ENCODE data around the gene ZNF418.
"Not testable (repeated sequence)": the region's sequence is repeated elsewhere in the genome, so short reads cannot be mapped to it uniquely, and the experiment has no call there.

Gene ZNF418

GRCh38 chr19:57888560-57889231, 46.5 kb downstream of the ZNF418 start, which contains the start of gene ZNF814:
TSS of gene ZNF814 (minus strand) at chr19:57889037. CDS start at chr19:57888802, 235 bp downstream.
- Histone ChIP-seq H3K4me1 (ENCODE audit: insufficient read depth, low read length) (peaks cover 28% of the 10 kb centered on the region), H3K9me3 (ENCODE audit: insufficient read depth, low read depth, low read length) (no peaks in the 10 kb centered on the region), H3K27ac (ENCODE audit: low read depth, low read length) (peak within 1 kb of the TSS; percentile 89), H3K27me3 (ENCODE audit: insufficient read depth, low read length) (no peaks in the 10 kb centered on the region), H3K9ac (ENCODE audit: low read depth, low read length) (peak within 1 kb of the TSS; percentile 95), H3K4me3 (ENCODE audit: low read length) (peak within 1 kb of the TSS; percentile 79), H3K36me3 (ENCODE audit: insufficient read depth, low read length) (peaks cover 27% of the 10 kb centered on the region)
- WGBS, result under 1% methylated on average over 43 of the region's 43 CpGs

- Histone ChIP-seq H3K4me3 (ENCODE audit: low read length) (peak overlapping the region; percentile 79), H3K4me1 (ENCODE audit: insufficient read depth, low read length) (peaks cover 28% of the 10 kb centered on the region), H3K9ac (ENCODE audit: low read depth, low read length) (peak overlapping the region; percentile 95), H3K27me3 (ENCODE audit: insufficient read depth, low read length) (no peaks in the 10 kb centered on the region), H3K27ac (ENCODE audit: low read depth, low read length) (peak overlapping the region; percentile 89), H3K9me3 (ENCODE audit: insufficient read depth, low read depth, low read length) (no peaks in the 10 kb centered on the region), H3K36me3 (ENCODE audit: insufficient read depth, low read length) (peaks cover 30% of the 10 kb centered on the region)
- WGBS, result under 1% methylated on average over 8 of the region's 8 CpGs
Measured at GRCh38 chr19:57888107-57888559, 47.1 kb downstream of the ZNF418 start.

- H3K9ac ChIP-seq (ENCODE audit: low read depth, low read length), result peak overlapping the region; percentile 95
- peaks cover 37% of the 10 kb centered on the region for H3K36me3 ChIP-seq (ENCODE audit: insufficient read depth, low read length)
- H3K4me1 ChIP-seq (ENCODE audit: insufficient read depth, low read length), result peaks cover 22% of the 10 kb centered on the region
- under 1% methylated on average over 6 of the region's 6 CpGs for WGBS
- H3K9me3 ChIP-seq (ENCODE audit: insufficient read depth, low read depth, low read length), result no peaks in the 10 kb centered on the region
- H3K4me3 ChIP-seq (ENCODE audit: low read length), result peak overlapping the region; percentile 79
- H3K27ac ChIP-seq (ENCODE audit: low read depth, low read length), result peak overlapping the region; percentile 89
- no peaks in the 10 kb centered on the region for H3K27me3 ChIP-seq (ENCODE audit: insufficient read depth, low read length)
Measured at GRCh38 chr19:57887195-57887941, 47.8 kb downstream of the ZNF418 start.

- H3K4me3 ChIP-seq (ENCODE audit: low read length), result peak overlapping the region; percentile 79
- H3K9ac ChIP-seq (ENCODE audit: low read depth, low read length), result no peak overlapping the region
- no peaks in the 10 kb centered on the region for H3K27me3 ChIP-seq (ENCODE audit: insufficient read depth, low read length)
- peaks cover 37% of the 10 kb centered on the region for H3K36me3 ChIP-seq (ENCODE audit: insufficient read depth, low read length)
- H3K9me3 ChIP-seq (ENCODE audit: insufficient read depth, low read depth, low read length), result no peaks in the 10 kb centered on the region
- H3K4me1 ChIP-seq (ENCODE audit: insufficient read depth, low read length), result peaks cover 21% of the 10 kb centered on the region
- WGBS, result 70% methylated on average over 3 of the region's 3 CpGs
- H3K27ac ChIP-seq (ENCODE audit: low read depth, low read length), result no peak overlapping the region; the same call in 1 of the 2 replicates
Measured at GRCh38 chr19:57886046-57886445, 49.2 kb downstream of the ZNF418 start.

- Histone ChIP-seq H3K36me3 (ENCODE audit: insufficient read depth, low read length) (peaks cover 90% of the 10 kb centered on the region), H3K9me3 (ENCODE audit: insufficient read depth, low read depth, low read length) (peaks cover 56% of the 10 kb centered on the region)
- WGBS, result 98% methylated on average over 5 of the region's 8 CpGs
- not testable (repeated sequence) for H3K4me3 ChIP-seq (ENCODE audit: low read length); H3K4me1 ChIP-seq (ENCODE audit: insufficient read depth, low read length); H3K27ac ChIP-seq (ENCODE audit: low read depth, low read length); H3K9ac ChIP-seq (ENCODE audit: low read depth, low read length); H3K27me3 ChIP-seq (ENCODE audit: insufficient read depth, low read length)
Measured at GRCh38 chr19:57873883-57874799, 61.1 kb downstream of the ZNF418 start.

GRCh38 chr19:57872450-57872849, 62.8 kb downstream of the ZNF418 start:
- no peaks in the 10 kb centered on the region for H3K27me3 ChIP-seq (ENCODE audit: insufficient read depth, low read length)
- H3K27ac ChIP-seq (ENCODE audit: low read depth, low read length), result no peak overlapping the region
- peaks cover 54% of the 10 kb centered on the region for H3K9me3 ChIP-seq (ENCODE audit: insufficient read depth, low read depth, low read length)
- no peak overlapping the region for H3K9ac ChIP-seq (ENCODE audit: low read depth, low read length)
- no peak overlapping the region for H3K4me3 ChIP-seq (ENCODE audit: low read length)
- H3K4me1 ChIP-seq (ENCODE audit: insufficient read depth, low read length), result no peaks in the 10 kb centered on the region
- peaks cover 85% of the 10 kb centered on the region for H3K36me3 ChIP-seq (ENCODE audit: insufficient read depth, low read length)
